Pancreas (tissue), 10 donors: ENCODE data around the gene TANC1. TPM values are rescaled to one million over a fixed set of nuclear protein-coding genes. Genes with fewer than 3 reads are reported as not detected.

Experiments
- ATAC-seq, 4 donors: fragments of 200-7000 bp; cut with Tn5 transposase; one replicate each; pipeline versions ENCODE4 v1.8.0 to v1.9.1; 2020; ENCODE audit warnings: mild to moderate bottlenecking in 4 of 4, moderate library complexity in 4 of 4
- DNase-seq, 6 donors: peaks; one replicate each; pipeline ENCODE4 v3.0.0-alpha.2; 2020
- FAIRE-seq: peaks from 2 replicates; lab custom pipeline; 2012; peaks lifted over from hg19 to GRCh38; lab: Jason Lieb, UNC
- H3K27ac ChIP-seq, 4 donors: fragments of 200-600 bp; sonication (generic); 1 replicate in 3 of 4; 2 replicates in 1 of 4; pipeline versions ENCODE4 v1.5.0 to v1.8.0; 2020
- H3K27me3 ChIP-seq, 4 donors: fragments of 200-600 bp; one replicate each; pipeline ENCODE4 v1.8.0; 2021
- H3K36me3 ChIP-seq, 3 donors: fragments of 200-600 bp; sonication (generic) in 1 of 3; one replicate each; pipeline versions ENCODE4 v1.5.0 to v1.8.0; 2020 to 2021
- H3K4me1 ChIP-seq, 3 donors: fragments of 200-600 bp; one replicate each; pipeline ENCODE4 v1.8.0; 2021
- H3K4me3 ChIP-seq, 4 donors: fragments of 200-600 bp; sonication (generic) in 2 of 4; one replicate each; pipeline versions ENCODE4 v1.5.0 to v1.8.0; 2020 to 2021
- H3K9me3 ChIP-seq, 4 donors: fragments of 200-600 bp; one replicate each; pipeline ENCODE4 v1.8.0; 2021
- WGBS, 2 donors: extraction: QIAGEN DNeasy Blood & Tissue Kit; methylation state at CpG; one replicate each; pipeline ENCODE4 v1.1.7; 2013; 5-methylcytosine and 5-hydroxymethylcytosine counted together
- intact Hi-C, 3 donors: fragments of 100-400 bp; cut with DNase I; formaldehyde crosslinking; loops; one replicate each; pipeline versions ENCODE4 v1.11.1 to v1.14.2; 2022
- polyA plus RNA-seq, 2 donors: library from polyadenylated mRNA; stranded (reverse); fragments of 200-250 nt; gene quantifications; one replicate each; pipeline ENCODE4 v1.2.3, GENCODE V29; 2013
- total RNA-seq, 6 donors: library from RNA; stranded (reverse); fragmentation: NEBNext Ultra II Directional in 4 of 6; extraction: Animal tissue kit (Norgen Biotek cat#: 25700) in 4 of 6; gene quantifications; one replicate each; pipeline versions ENCODE4 v1.2.1 to v1.2.4, GENCODE V29; 2021 to 2023
- TF ChIP-seq, protein P1 (sequence below), 4 donors: fragments of 200-600 bp; sonication (generic) in 3 of 4; IDR thresholded peaks; one replicate each; pipeline versions ENCODE4 v1.5.0 to v1.8.0; 2021; ENCODE audit warnings: antibody characterized with exemption in 4 of 4
- donor health status: healthy with polysubstance abuse.
- donor health status: DM: no; HTN: no; CAD: no; lungs with moderate emphysema.
- donor health status: DM: no; HTN: no; CAD: no.
- donor health status: control.
- donor health status: control.
- donor health status: Bipolar disorder and iron deficiency.
- donor health status: DM: yes; HTN: yes; CAD: no.
- donor health status: DM: no; HTN: no; CAD: no.
- donor health status: DM: no; HTN: no; CAD: no.
- donor health status: DM: yes; HTN: yes; CAD: no.

The TANC1 gene
- total and polyA plus RNA-seq, 8 donors, result 9.0 to 17.6 (median 10.5) TPM

DNA sequence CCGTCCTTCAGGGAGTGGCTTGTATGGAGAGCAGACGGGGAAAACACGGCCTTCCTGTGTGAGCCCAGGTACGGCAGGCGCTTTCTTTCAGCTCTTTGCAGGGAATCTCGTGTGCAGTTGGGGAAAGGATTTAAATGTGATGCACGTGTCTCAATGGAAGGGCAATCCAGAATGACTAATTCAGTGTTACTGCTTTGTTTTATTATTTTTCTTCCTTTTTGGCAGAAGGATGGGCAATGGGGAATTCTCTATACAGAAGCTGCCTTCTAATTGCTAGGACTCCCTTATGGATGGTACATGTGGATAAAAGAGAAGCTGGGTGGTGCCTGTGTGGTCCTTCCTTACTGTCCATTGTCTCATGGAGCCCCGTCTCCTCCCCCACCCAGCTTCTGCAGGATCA, 210.7 kb downstream of the TANC1 start:
- H3K36me3 ChIP-seq, result peaks cover 0 to 9% (median 0%) of the 10 kb centered on the region in 3 donors

DNA sequence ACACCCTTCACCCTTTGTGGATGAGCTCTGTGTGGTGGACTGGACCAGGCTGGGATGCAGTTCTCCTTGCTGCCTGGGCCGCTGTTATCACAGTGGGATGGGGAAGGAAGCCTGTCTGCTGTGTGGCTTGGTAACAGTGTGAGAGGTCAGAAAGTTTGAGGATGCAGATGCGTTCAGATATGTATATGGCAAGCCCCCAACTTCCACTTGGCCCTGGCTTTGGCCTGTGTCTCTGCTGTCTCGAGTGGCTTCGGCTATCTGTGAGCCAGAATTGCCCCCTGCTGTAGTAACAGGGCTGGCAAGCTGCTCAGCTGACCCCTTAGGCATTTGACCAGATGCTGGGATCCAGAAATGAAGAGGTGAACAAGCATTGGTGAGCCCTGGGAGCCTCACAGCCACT, 211.3 kb downstream of the TANC1 start:
- ATAC-seq, result no peak

More for the DNA sequence above, 210.7 kb downstream of the TANC1 start:
- Histone ChIP-seq H3K4me3 (no peak overlapping the region), H3K27me3 (no peaks in the 10 kb centered on the region), H3K27ac (no peak overlapping the region), H3K4me1 (peaks cover 0 to 5% (median 5%) of the 10 kb centered on the region in 3 donors), H3K9me3 (no peaks in the 10 kb centered on the region)
- FAIRE-seq, result no peak
- intact Hi-C loops, result no loop called here
- TF ChIP-seq, protein P1, sequence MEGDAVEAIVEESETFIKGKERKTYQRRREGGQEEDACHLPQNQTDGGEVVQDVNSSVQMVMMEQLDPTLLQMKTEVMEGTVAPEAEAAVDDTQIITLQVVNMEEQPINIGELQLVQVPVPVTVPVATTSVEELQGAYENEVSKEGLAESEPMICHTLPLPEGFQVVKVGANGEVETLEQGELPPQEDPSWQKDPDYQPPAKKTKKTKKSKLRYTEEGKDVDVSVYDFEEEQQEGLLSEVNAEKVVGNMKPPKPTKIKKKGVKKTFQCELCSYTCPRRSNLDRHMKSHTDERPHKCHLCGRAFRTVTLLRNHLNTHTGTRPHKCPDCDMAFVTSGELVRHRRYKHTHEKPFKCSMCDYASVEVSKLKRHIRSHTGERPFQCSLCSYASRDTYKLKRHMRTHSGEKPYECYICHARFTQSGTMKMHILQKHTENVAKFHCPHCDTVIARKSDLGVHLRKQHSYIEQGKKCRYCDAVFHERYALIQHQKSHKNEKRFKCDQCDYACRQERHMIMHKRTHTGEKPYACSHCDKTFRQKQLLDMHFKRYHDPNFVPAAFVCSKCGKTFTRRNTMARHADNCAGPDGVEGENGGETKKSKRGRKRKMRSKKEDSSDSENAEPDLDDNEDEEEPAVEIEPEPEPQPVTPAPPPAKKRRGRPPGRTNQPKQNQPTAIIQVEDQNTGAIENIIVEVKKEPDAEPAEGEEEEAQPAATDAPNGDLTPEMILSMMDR (IDR thresholded peaks at IDR 0.05), result no peak
- no peak for ATAC-seq
- 92 to 95% methylated on average over 8 of the region's 8 CpGs for WGBS, 2 donors
- DNase-seq, result no peak

DNA sequence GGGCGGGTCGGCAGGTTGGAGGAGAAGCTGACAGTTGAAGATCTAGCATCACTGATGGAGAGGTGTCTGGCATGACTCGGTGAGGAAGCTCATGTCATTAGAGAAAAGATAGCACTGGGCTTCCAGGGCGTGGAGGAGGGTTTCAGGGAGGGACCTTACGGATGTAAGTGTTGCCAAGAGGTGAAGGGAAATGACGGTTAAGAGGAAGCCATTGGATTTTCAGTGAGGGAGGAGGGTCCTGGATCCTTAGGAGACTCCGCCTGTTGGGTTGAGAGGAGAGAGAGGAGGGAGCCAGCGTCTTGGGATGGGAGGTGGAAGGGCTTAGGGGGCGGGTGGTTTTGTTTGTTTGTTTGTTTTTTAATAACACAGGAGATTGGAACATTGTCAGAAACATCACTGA, 214.9 kb downstream of the TANC1 start:
- ATAC-seq (no peak), DNase-seq (no peak), FAIRE-seq (no peak)
- Histone ChIP-seq H3K36me3 (peaks cover 0 to 17% (median 0%) of the 10 kb centered on the region in 3 donors), H3K4me1 (no peaks in the 10 kb centered on the region), H3K27ac (no peak overlapping the region), H3K4me3 (no peak overlapping the region), H3K27me3 (no peaks in the 10 kb centered on the region), H3K9me3 (no peaks in the 10 kb centered on the region)
- WGBS, 2 donors, result 89 to 95% methylated on average over 9 of the region's 9 CpGs
- TF ChIP-seq, protein P1 (IDR thresholded peaks at IDR 0.05), result no peak
- intact Hi-C loops, result no loop called here

More for the DNA sequence above, 211.3 kb downstream of the TANC1 start:
- intact Hi-C loops, result no loop called here
- TF ChIP-seq, protein P1 (IDR thresholded peaks at IDR 0.05), result no peak
- Histone ChIP-seq H3K27me3 (no peaks in the 10 kb centered on the region), H3K36me3 (peaks cover 0 to 9% (median 0%) of the 10 kb centered on the region in 3 donors), H3K27ac (no peak overlapping the region), H3K9me3 (no peaks in the 10 kb centered on the region), H3K4me3 (no peak overlapping the region), H3K4me1 (peaks cover 0 to 5% (median 5%) of the 10 kb centered on the region in 3 donors)
- WGBS, 2 donors, result 76 to 79% methylated on average over 4 of the region's 4 CpGs
- no peak for DNase-seq
- FAIRE-seq, result no peak

DNA sequence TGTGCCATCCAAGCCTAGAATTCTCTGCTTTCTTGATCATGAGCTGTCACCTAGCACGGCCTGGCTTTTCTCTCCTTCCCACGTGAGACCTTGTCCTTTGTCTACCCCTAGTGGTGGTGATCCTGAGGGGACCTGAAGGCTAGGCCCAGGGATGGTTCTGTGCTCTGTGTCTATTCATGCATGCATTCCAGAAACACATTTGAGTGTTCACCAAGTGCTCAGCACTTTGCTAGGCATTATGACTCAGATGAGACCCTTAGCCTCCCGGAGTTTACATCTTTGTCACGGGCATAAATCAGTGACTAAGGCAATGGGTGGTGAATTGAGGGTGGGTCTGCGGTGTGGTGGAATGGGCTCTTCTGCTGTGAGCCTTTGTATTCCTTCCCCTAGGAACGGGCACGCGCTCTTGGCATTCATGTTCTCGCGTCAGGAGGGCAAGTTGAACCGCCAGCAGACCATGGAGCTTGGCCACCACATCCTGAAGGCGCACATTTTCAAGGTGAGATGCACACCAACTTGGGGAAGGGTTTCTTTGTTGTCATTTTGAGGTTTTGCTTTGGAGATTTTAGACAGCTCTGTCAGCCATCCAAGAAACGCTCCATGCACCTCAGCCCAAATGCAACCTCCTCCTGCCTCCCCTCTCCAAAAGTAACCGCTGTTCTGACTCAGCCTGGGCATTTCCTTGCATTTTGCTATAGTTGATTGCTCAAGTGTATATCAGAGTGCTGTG, 217.1 kb downstream of the TANC1 start:
- 81 to 83% methylated on average over 14 of the region's 14 CpGs for WGBS, 2 donors
- peaks cover 0 to 9% (median 0%) of the 10 kb centered on the region in 3 donors for H3K36me3 ChIP-seq
- no peak for FAIRE-seq
- no peaks in the 10 kb centered on the region for H3K27me3 ChIP-seq
- intact Hi-C loops, result no loop called here
- TF ChIP-seq, protein P1 (IDR thresholded peaks at IDR 0.05), result no peak
- H3K9me3 ChIP-seq, result no peaks in the 10 kb centered on the region
- no peak overlapping the region for H3K4me3 ChIP-seq
- ATAC-seq, result peak in 3 of 4 donors; percentile 38 to 65 (median 54)
- H3K27ac ChIP-seq, result no peak overlapping the region
- DNase-seq, result no peak
- no peaks in the 10 kb centered on the region for H3K4me1 ChIP-seq

DNA sequence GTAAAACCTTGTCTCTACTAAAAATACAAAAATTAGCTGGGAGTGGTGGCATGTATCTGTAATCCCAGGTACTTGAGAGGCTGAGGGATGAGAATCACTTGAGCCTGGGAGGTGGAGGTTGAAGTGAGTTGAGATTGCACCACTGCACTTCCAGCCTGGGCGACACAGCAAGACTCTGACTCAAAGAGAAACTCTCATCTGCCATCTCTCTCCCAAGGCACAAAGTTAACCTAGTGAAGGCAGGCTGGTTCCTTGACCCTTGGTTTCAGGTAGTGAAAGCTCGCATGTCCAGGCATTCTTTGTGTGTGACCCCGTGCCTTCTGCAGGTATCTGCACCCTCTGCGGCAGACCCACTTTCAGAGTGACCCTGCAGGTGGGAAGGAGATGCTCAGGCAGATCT, 218.0 kb downstream of the TANC1 start:
- Histone ChIP-seq H3K4me3 (no peak overlapping the region), H3K27ac (no peak overlapping the region), H3K9me3 (no peaks in the 10 kb centered on the region), H3K4me1 (no peaks in the 10 kb centered on the region), H3K36me3 (peaks cover 0 to 9% (median 0%) of the 10 kb centered on the region in 3 donors), H3K27me3 (no peaks in the 10 kb centered on the region)
- 90 to 96% methylated on average over 4 of the region's 4 CpGs for WGBS, 2 donors
- no peak for ATAC-seq
- FAIRE-seq, result no peak
- TF ChIP-seq, protein P1 (IDR thresholded peaks at IDR 0.05), result no peak
- no peak for DNase-seq
- intact Hi-C loops, result no loop called here
